Trophoblast cell (in vitro differentiated cells and primary cell): Measurements from ENCODE around the gene PNMA8C.
"Not testable (repeated sequence)": the region's sequence is repeated elsewhere in the genome, so short reads cannot be mapped to it uniquely, and the experiment has no call there.

Source experiments
- DNase-seq, 2 donors: peaks; one replicate each; pipeline ENCODE4 v3.0.0-alpha.2; 2016
- H2AFZ ChIP-seq: 2 replicates; pipeline ENCODE4 v1.6.1; 2013; ENCODE audit warnings: low read length, moderate library complexity, mild to moderate bottlenecking; ENCODE audit not compliant: insufficient read depth, poor library complexity
- H2AK5ac ChIP-seq: 2 replicates; pipeline ENCODE4 v1.6.1; 2013; ENCODE audit warnings: mild to moderate bottlenecking, low read length
- H2BK120ac ChIP-seq: 2 replicates; pipeline ENCODE4 v1.6.1; 2013; ENCODE audit warnings: low read length, mild to moderate bottlenecking, moderate library complexity; ENCODE audit not compliant: insufficient read depth, poor library complexity
- H2BK12ac ChIP-seq: 2 replicates; pipeline ENCODE4 v1.6.1; 2013; ENCODE audit warnings: mild to moderate bottlenecking, low read length, moderate library complexity
- H2BK5ac ChIP-seq: 2 replicates; pipeline ENCODE4 v1.6.1; 2013; ENCODE audit warnings: low read length, low read depth, moderate library complexity, mild to moderate bottlenecking; ENCODE audit not compliant: poor library complexity
- H3K14ac ChIP-seq: 2 replicates; pipeline ENCODE4 v1.6.1; 2013; ENCODE audit warnings: mild to moderate bottlenecking, low read length
- H3K18ac ChIP-seq: 2 replicates; pipeline ENCODE4 v1.6.1; 2013; ENCODE audit warnings: mild to moderate bottlenecking, low read length
- H3K23ac ChIP-seq: 2 replicates; pipeline ENCODE4 v1.6.1; 2013; ENCODE audit warnings: low read length
- H3K27ac ChIP-seq: 2 replicates; pipeline ENCODE4 v1.5.1; 2013; ENCODE audit warnings: low read depth, mild to moderate bottlenecking, inconsistent platforms, low read length, moderate library complexity
- H3K27me3 ChIP-seq: 2 replicates; pipeline ENCODE4 v1.6.1; 2013; ENCODE audit warnings: inconsistent platforms, mild to moderate bottlenecking, low read length, moderate library complexity; ENCODE audit not compliant: insufficient read depth
- H3K36me3 ChIP-seq, 2 experiments: 1 replicate in 1 of 2; 2 replicates in 1 of 2; pipeline ENCODE4 v1.6.1; 2013; ENCODE audit warnings: low read length in 2 of 2, mild to moderate bottlenecking in 2 of 2, moderate library complexity in 1 of 2; ENCODE audit not compliant: insufficient read depth in 2 of 2, control insufficient read depth in 1 of 2
- H3K4ac ChIP-seq: 2 replicates; pipeline ENCODE4 v1.6.1; 2013; ENCODE audit warnings: low read depth, mild to moderate bottlenecking, low read length, moderate library complexity
- H3K4me1 ChIP-seq, 2 experiments: 1 replicate in 1 of 2; 2 replicates in 1 of 2; pipeline ENCODE4 v1.6.1; 2013; ENCODE audit warnings: low read length in 2 of 2, mild to moderate bottlenecking in 2 of 2, moderate library complexity in 1 of 2; ENCODE audit not compliant: insufficient read depth in 2 of 2, control insufficient read depth in 1 of 2
- H3K4me2 ChIP-seq: 2 replicates; pipeline ENCODE4 v1.6.1; 2013; ENCODE audit warnings: inconsistent platforms, mild to moderate bottlenecking, low read length, moderate library complexity
- H3K4me3 ChIP-seq: 2 replicates; pipeline ENCODE4 v1.5.1; 2013; ENCODE audit warnings: mild to moderate bottlenecking, low read depth, low read length, inconsistent platforms
- H3K79me1 ChIP-seq: one replicate; pipeline ENCODE4 v1.6.1; 2013; ENCODE audit warnings: low read length
- H3K79me2 ChIP-seq: 2 replicates; pipeline ENCODE4 v1.6.1; 2013; ENCODE audit warnings: low read length, mild to moderate bottlenecking; ENCODE audit not compliant: control insufficient read depth, insufficient read depth, poor library complexity
- H3K9ac ChIP-seq: 2 replicates; pipeline ENCODE4 v1.6.1; 2013; ENCODE audit warnings: mild to moderate bottlenecking, low read length
- H3K9me3 ChIP-seq: 2 replicates; pipeline ENCODE4 v1.6.1; 2013; ENCODE audit warnings: low read depth, mild to moderate bottlenecking, control low read depth, inconsistent platforms, low read length; ENCODE audit not compliant: insufficient read depth
- H4K12ac ChIP-seq: 2 replicates; pipeline ENCODE4 v1.6.1; 2013; ENCODE audit warnings: low read depth, mild to moderate bottlenecking, low read length, moderate library complexity
- H4K8ac ChIP-seq: 2 replicates; pipeline ENCODE4 v1.6.1; 2013; ENCODE audit warnings: low read depth, mild to moderate bottlenecking, low read length, moderate library complexity
- H4K91ac ChIP-seq: one replicate; pipeline ENCODE4 v1.6.1; 2013; ENCODE audit warnings: low read depth, mild to moderate bottlenecking, low read length, moderate library complexity
- WGBS: extraction: QIAGEN DNeasy Blood & Tissue Kit; methylation state at CpG from one replicate; pipeline ENCODE4 v1.1.7; 2013; ENCODE audit warnings: missing lambda C conversion rate; ENCODE audit not compliant: insufficient read length, insufficient coverage; ENCODE audit errors: extremely low coverage; 5-methylcytosine and 5-hydroxymethylcytosine counted together

The PNMA8C gene

DNA sequence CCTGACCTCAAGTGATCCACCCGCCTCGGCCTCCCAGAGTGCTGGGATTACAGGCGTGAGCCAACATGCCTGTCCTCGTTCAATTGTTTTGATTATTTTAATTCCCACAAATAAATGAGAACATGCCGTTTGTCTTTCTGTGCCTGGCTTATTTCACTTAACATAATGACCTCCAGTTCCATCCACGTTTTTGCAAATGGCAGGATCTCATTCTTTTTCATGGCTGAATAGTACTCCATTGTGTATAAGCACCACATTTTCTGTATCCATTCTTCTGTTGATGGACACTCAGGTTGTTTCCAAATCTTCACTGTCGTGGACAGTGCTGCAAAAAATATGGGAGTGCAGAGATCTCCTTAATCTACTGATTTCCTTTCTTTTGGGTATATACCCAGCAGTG, 4.7 kb upstream of the PNMA8C start:
- H3K4me2 ChIP-seq, H3K4me1 ChIP-seq, H3K14ac ChIP-seq, H3K4ac ChIP-seq, H2BK120ac ChIP-seq, H3K23ac ChIP-seq, H3K27ac ChIP-seq, H3K4me3 ChIP-seq, H3K27me3 ChIP-seq, H2AK5ac ChIP-seq, H3K79me2 ChIP-seq, H4K91ac ChIP-seq, H4K8ac ChIP-seq, H3K79me1 ChIP-seq, H3K36me3 ChIP-seq, DNase-seq, H2BK12ac ChIP-seq, H3K9ac ChIP-seq, H2BK5ac ChIP-seq, H3K18ac ChIP-seq, H4K12ac ChIP-seq, H3K9me3 ChIP-seq, H2AFZ ChIP-seq: not testable (repeated sequence)
- WGBS, result no CpG with 5 or more reads among the region's 7 CpGs

DNA sequence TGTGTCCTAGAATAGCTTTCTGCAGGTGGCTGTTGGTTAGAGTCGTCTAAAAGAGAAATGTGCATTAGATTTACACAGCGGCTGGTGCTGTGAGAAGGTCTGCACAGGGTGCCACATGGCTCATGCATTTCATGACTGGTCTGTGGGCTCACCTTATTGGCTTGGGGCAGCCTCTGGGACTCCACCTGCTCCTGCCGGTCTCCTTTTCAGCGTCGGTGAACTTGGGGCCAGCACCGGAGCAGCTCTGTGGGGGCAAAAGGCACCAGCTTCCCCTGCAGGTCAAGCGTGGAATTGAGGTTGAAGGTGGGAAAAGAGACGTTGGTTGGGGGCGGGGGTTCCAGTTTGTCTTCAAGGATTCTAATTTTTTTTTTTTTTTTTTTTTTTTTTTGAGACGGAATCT, 3.1 kb upstream of the PNMA8C start:
- Histone ChIP-seq H3K27me3 (no peaks in the 10 kb centered on the region), H3K9me3 (no peaks in the 10 kb centered on the region), H2BK120ac (no peak overlapping the region), H3K36me3 (no peaks in the 10 kb centered on the region), H3K23ac (no peak overlapping the region), H4K12ac (no peak overlapping the region), H3K4me2 (no peak overlapping the region), H4K8ac (no peak overlapping the region), H3K4ac (no peak overlapping the region), H3K4me3 (no peak overlapping the region), H2BK12ac (no peak overlapping the region), H3K79me2 (no peaks in the 10 kb centered on the region), H3K14ac (no peak overlapping the region), H3K27ac (no peak overlapping the region), H3K79me1 (no peaks in the 10 kb centered on the region), H3K18ac (no peak overlapping the region), H3K9ac (no peak overlapping the region), H2AFZ (no peak overlapping the region), H2AK5ac (no peak overlapping the region), H2BK5ac (no peak overlapping the region), H3K4me1 (peaks cover 0 to 2% of the 10 kb centered on the region in 2 experiments), H4K91ac (no peak overlapping the region)
- no CpG with 5 or more reads among the region's 10 CpGs for WGBS
- no peak for DNase-seq

DNA sequence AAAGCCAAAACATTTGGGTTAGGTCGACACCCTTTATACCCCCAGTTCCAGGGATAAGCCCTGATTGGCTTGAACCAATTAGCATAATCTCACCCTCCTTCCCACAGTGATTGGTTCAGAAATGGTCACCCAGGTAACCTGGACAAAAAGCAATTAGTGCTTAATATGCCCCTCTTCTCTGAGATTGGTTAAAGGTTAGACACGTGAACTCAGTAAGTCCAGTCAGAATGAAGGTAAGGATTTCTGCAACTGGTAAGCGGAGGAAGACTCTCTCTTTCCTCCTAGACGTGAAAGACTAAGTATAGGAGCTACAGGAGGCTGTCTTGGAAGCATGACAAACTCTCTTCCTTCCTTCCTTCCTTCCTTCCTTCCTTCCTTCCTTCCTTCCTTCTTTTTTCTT, 1.3 kb upstream of the PNMA8C start:
- WGBS, result no CpG with 5 or more reads among the region's 4 CpGs
- Histone ChIP-seq H4K12ac (no peak overlapping the region), H3K23ac (no peak overlapping the region), H3K79me2 (no peaks in the 10 kb centered on the region), H3K4me1 (peaks cover 0 to 6% of the 10 kb centered on the region in 2 experiments), H3K79me1 (peaks cover 2% of the 10 kb centered on the region), H3K4ac (no peak overlapping the region), H3K36me3 (no peaks in the 10 kb centered on the region), H3K27ac (no peak overlapping the region), H3K4me2 (no peak overlapping the region), H2BK12ac (no peak overlapping the region), H2AFZ (no peak overlapping the region), H2BK5ac (no peak overlapping the region), H2BK120ac (no peak overlapping the region), H3K9ac (no peak overlapping the region), H3K14ac (no peak overlapping the region), H3K9me3 (peaks cover 2% of the 10 kb centered on the region), H4K91ac (no peak overlapping the region), H2AK5ac (no peak overlapping the region), H3K27me3 (no peaks in the 10 kb centered on the region), H4K8ac (no peak overlapping the region), H3K4me3 (no peak overlapping the region), H3K18ac (no peak overlapping the region)
- no peak for DNase-seq

DNA sequence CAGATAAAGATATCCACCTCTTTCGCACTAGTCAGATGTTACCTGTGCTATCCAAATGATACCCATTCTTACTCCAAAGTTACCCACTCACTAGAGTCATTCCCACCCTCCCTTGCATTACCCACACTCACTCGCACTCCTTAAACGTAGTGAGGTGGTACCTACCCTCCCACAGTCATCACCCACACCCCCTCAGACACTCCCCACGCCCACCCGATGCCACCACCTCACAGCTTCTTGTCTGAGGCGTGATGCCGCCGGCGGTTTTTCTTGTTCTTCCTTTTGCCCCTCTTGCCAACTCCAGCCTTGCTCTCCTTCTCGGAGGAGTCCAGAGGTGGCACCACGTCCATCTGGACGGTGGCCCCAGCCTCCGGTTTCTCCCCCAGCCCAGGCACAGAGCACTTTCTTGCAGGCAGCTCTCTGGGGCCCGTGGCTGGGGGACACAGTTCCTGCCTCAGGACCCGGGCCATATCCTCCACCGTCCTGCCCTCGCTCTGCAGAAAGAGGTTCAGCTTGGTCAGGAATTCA, 1.2 kb downstream of the PNMA8C start:
- Histone ChIP-seq H3K23ac (no peak overlapping the region), H3K9me3 (peaks cover 2% of the 10 kb centered on the region), H2BK5ac (no peak overlapping the region), H4K8ac (no peak overlapping the region), H4K91ac (no peak overlapping the region), H3K27ac (no peak overlapping the region), H2AK5ac (no peak overlapping the region), H2BK120ac (no peak overlapping the region), H3K79me1 (peaks cover 2% of the 10 kb centered on the region), H3K9ac (no peak overlapping the region), H3K18ac (no peak overlapping the region), H4K12ac (no peak overlapping the region), H2BK12ac (no peak overlapping the region), H3K4me1 (peaks cover 0 to 6% of the 10 kb centered on the region in 2 experiments), H3K4me3 (no peak overlapping the region), H3K36me3 (no peaks in the 10 kb centered on the region), H3K4ac (no peak overlapping the region), H3K27me3 (no peaks in the 10 kb centered on the region), H3K14ac (no peak overlapping the region), H3K79me2 (no peaks in the 10 kb centered on the region), H3K4me2 (no peak overlapping the region), H2AFZ (no peak overlapping the region)
- DNase-seq, result no peak
- no CpG with 5 or more reads among the region's 17 CpGs for whole genome bisulfite sequencing
